RWPE1 (cell line): Measurements from ENCODE around the gene ADGRB2.
A peak's percentile ranks its signal among the peaks of the same experiment; 100 is the strongest.

ENCODE experiments used
- CTCF ChIA-PET: fragments of 350-600 bp; sonication (Branson Sonifier 250); formaldehyde crosslinking; extraction: SDS; loops from one replicate; lab custom pipeline; 2021; lab: Yijun Ruan, JAX
- POLR2A ChIA-PET: fragments of 400-600 bp; formaldehyde crosslinking; extraction: SDS; loops from one replicate; lab custom pipeline; 2020; ENCODE audit warnings: antibody characterized with exemption; ENCODE audit not compliant: low non-redundant PET; lab: Yijun Ruan, JAX
- DNase-seq: peaks from one replicate; pipeline ENCODE4 v3.0.0; 2012; ENCODE audit warnings: low spot score
- H3K27ac ChIP-seq: fragments of 450-650 bp; 2 replicates; pipeline ENCODE4 v1.5.1; 2017
- TF ChIP-seq, protein P1 (sequence below): fragments of 450-650 bp; conservative IDR thresholded peaks from 2 replicates; pipeline ENCODE4 v1.5.1; 2017; ENCODE audit warnings: low read depth, mild to moderate bottlenecking

Gene ADGRB2

DNA sequence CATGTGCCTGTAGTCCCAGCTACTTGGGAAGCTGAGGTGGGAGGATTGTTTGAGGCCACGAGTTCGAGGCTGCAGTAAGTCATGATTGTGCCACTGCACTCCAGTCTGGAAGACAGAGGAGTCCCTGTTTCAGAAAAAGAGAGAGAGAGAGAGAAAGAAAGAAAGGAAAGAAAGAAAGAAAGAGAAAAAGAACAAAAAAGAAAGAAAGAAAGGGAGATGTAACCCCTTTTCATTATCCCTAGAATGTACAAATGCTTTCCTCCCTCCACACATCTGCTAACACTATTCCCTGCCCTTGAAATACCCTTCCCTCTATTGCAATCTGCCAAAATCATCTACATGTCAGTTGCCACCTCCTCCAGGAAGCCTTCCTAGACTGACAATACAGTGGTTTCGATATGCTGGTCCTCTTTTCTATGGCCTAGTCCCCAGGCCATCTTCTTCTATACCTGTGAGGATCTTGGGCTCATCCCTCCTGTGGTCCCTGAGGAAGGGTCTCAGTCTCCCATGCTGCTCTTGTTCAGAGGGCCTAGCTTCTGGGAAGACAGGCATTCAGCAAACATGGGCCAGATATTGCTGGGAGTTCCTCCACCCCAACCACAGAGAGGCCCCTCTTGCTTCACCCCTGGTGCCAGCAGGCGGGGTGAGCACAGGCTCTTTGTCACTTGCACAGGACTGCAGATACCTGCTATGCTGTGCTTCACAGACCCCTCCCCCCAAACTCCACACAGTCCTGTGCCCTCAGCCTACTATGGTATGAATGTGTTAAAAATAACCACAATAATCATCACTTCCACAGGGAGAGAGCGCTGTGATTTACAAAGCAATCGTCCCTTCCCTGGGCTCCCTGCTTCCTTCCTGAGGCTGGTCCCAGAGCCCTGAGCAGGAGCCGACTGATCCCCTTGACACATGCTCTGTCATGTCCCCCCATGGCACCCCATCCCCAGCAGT, 14.1 kb downstream of the ADGRB2 start:
- no peak overlapping the region for H3K27ac ChIP-seq
- no peak for DNase-seq
- ChIA-PET CTCF (interaction anchor here (0.6 to 0.7 kb wide), 3 partner anchors 13 to 189 kb away, joined by 3 to 4 read pairs (median 3); partner anchors contain the start of gene COL16A1), POLR2A (no interaction called here)
- TF ChIP-seq, protein P1, sequence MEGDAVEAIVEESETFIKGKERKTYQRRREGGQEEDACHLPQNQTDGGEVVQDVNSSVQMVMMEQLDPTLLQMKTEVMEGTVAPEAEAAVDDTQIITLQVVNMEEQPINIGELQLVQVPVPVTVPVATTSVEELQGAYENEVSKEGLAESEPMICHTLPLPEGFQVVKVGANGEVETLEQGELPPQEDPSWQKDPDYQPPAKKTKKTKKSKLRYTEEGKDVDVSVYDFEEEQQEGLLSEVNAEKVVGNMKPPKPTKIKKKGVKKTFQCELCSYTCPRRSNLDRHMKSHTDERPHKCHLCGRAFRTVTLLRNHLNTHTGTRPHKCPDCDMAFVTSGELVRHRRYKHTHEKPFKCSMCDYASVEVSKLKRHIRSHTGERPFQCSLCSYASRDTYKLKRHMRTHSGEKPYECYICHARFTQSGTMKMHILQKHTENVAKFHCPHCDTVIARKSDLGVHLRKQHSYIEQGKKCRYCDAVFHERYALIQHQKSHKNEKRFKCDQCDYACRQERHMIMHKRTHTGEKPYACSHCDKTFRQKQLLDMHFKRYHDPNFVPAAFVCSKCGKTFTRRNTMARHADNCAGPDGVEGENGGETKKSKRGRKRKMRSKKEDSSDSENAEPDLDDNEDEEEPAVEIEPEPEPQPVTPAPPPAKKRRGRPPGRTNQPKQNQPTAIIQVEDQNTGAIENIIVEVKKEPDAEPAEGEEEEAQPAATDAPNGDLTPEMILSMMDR, result no peak

DNA sequence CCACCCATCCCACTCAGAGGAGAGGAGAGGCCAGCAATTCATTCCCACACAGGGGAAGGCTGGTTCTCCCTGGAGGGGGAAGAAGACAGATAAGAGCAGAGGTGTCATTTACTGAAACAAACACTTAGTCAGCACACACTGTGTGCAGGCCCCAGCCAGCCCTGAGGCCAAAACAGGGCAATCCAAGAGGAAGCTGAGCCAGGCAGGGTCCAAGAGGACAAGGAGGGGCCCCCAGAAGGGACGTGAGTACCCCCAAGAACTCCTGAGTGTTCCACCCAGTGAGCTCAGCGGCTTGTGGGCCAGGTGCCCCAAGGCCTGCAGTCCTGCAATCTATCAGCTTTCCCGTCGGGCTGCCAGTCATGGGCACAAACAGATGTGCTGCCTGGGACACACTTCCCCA, 15.8 kb downstream of the ADGRB2 start:
- TF ChIP-seq, protein P1, result no peak
- CTCF ChIA-PET, result interaction anchor here (0.9 kb wide), 1 partner anchor 11 kb away, joined by 3 read pairs; no protein-coding TSS in a partner anchor
- DNase-seq, result no peak
- POLR2A ChIA-PET, result no interaction called here
- no peak overlapping the region for H3K27ac ChIP-seq

DNA sequence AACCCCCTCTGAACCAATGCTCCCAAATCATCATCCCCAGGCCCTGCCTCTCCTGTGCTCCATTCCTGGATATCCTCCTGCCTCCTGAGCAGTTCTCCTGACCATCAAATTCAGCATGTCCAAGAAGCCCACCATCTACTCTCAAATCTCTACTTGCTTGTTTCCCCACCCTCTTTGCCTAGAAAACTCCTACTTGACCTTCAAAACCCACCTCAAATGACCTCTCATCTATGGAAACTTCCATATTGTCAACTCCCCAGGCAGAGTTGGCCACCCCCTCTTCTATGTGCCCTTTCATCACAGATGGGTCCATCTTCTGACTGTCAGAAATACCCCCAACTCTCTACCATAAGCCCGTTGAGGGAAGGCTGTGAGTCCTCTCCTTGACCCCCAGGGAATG, 16.8 kb downstream of the ADGRB2 start:
- POLR2A ChIA-PET, result no interaction called here

DNA sequence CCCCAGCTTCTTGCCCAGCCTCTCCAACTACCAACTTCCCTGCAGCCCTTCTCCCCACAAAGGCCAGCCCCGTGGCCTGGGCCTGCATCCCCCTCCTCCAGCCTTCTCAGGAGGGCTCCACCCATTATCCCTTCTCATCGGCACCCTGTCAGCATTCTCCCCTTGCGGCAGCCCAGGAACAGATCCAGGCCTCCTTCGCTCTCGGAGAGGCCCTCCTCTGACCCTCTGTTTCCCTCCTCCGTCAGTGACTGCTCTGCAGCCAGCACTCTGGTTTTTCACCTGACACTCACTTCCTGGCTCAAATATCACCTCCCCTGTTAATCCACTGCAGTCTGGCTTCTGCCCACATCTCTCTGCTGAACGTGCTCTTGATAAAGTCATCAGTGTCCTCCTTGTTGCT, 17.5 kb downstream of the ADGRB2 start:
- TF ChIP-seq, protein P1, result no peak
- H3K27ac ChIP-seq, result no peak overlapping the region
- ChIA-PET CTCF (interaction anchor here (1.4 to 2.0 kb wide), 2 partner anchors 82 to 96 kb away, joined by 3 to 6 read pairs; no protein-coding TSS in a partner anchor), POLR2A (no interaction called here)
- DNase-seq, result no peak

More for the DNA sequence above, 16.8 kb downstream of the ADGRB2 start:
- DNase-seq, result no peak
- CTCF ChIA-PET, result no interaction called here
- TF ChIP-seq, protein P1, result no peak
- no peak overlapping the region for H3K27ac ChIP-seq

DNA sequence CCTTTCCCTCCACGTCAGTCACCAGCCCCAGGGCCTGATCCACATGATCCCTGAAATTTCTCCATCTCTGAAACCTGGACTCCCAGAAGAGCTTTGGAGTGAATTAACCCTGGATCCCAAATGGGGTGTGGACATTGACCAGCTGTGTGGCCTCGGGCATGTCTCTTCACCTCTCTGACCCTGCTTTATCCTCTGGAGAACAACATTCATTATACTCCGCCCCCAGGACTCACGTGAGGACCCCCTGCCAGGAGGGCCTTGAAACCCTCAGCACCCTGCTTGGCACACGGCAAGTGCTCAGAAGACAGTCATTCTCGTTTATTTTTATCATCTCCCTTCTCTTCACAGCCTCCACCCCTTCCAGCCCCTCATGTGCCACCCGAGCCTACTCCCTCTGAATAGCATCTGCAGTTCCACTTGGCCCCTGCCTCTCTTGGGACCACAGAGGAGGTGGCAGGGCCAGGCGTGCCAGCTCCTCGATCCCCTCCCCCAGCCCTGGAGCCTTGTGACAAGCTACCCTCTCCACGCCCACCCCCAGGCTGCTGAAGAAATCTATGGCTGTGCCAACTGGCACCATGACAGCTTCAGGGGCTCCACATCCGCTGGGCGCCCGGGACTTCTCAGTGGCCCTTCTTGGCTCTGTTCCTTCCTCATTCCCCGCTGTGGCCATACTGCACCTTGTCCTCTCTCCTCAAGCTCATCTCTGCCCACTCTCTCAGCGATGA, 18.0 kb downstream of the ADGRB2 start:
- ChIA-PET CTCF (interaction anchor here (0.5 to 2.0 kb wide), 7 partner anchors 12 to 308 kb away, joined by 3 to 7 read pairs (median 3); no protein-coding TSS in a partner anchor), POLR2A (no interaction called here)
- TF ChIP-seq, protein P1, result no peak; the same call in 1 of the 2 replicates
- H3K27ac ChIP-seq, result peak overlapping the region; percentile 19; the same call in 1 of the 2 replicates
- no peak for DNase-seq
